Activated CD4-positive, alpha-beta T cell treated with anti-CD3 and anti-CD28 coated beads, Interleukin-2, Interleukin-6, amounts not matched to agents 100 ng/mL and 50 ng/mL, durations not matched to agents 16 hours and 8 hours (primary cell): ENCODE results near the gene ZMIZ1.
"Not testable (repeated sequence)": the region's sequence is repeated elsewhere in the genome, so short reads cannot be mapped to it uniquely, and the experiment has no call there.

Source experiments
- DNase-seq: peaks from one replicate; pipeline ENCODE4 v3.0.0-alpha.2; 2020

The ZMIZ1 gene

GRCh38 chr10:79034271-79034876 is 34.4 kb upstream of the ZMIZ1 start:
- DNase-seq: no peak

- not testable (repeated sequence) for DNase-seq
Observed at GRCh38 chr10:79036416-79036815, 32.4 kb upstream of the ZMIZ1 start.

GRCh38 chr10:79038104-79038840 is 30.5 kb upstream of the ZMIZ1 start:
- no peak for DNase-seq

GRCh38 chr10:79038841-79039201 is 29.9 kb upstream of the ZMIZ1 start:
- DNase-seq: no peak

GRCh38 chr10:79042639-79043411 is 25.9 kb upstream of the ZMIZ1 start:
- no peak for DNase-seq

- DNase-seq: no peak
Observed at GRCh38 chr10:79044036-79044632, 24.6 kb upstream of the ZMIZ1 start.

GRCh38 chr10:79044846-79045245 is 23.9 kb upstream of the ZMIZ1 start:
- DNase-seq: no peak

- DNase-seq: no peak
Observed at GRCh38 chr10:79045566-79046175, 23.1 kb upstream of the ZMIZ1 start.

GRCh38 chr10:79046326-79046725 is 22.4 kb upstream of the ZMIZ1 start:
- no peak for DNase-seq

GRCh38 chr10:79046741-79047583 is 21.8 kb upstream of the ZMIZ1 start:
- DNase-seq: no peak

- no peak for DNase-seq
Observed at GRCh38 chr10:79047584-79047874, 21.2 kb upstream of the ZMIZ1 start.

GRCh38 chr10:79047875-79048638 is 20.7 kb upstream of the ZMIZ1 start:
- peak; percentile 54 for DNase-seq

GRCh38 chr10:79048639-79049550 is 19.9 kb upstream of the ZMIZ1 start:
- DNase-seq: no peak

GRCh38 chr10:79049931-79050895 is 18.6 kb upstream of the ZMIZ1 start:
- DNase-seq: no peak

- DNase-seq: no peak
Observed at GRCh38 chr10:79050896-79051555, 17.7 kb upstream of the ZMIZ1 start.

- no peak for DNase-seq
Observed at GRCh38 chr10:79051766-79052165, 17.0 kb upstream of the ZMIZ1 start.

GRCh38 chr10:79052291-79053080 is 16.3 kb upstream of the ZMIZ1 start:
- DNase-seq: no peak

- DNase-seq: no peak
Observed at GRCh38 chr10:79053081-79053434, 15.7 kb upstream of the ZMIZ1 start.
